WTC11 (cell line): ENCODE results near the gene LRRC49. TPM values are rescaled to one million over a fixed set of nuclear protein-coding genes. Genes with fewer than 3 reads are reported as not detected.

ENCODE experiments used
- ATAC-seq: fragments of 200-7000 bp; cut with Tn5 transposase; 2 replicates; pipeline ENCODE4 v1.10.0; 2021; ENCODE audit warnings: mild to moderate bottlenecking, moderate library complexity
- CTCF ChIA-PET: fragments of 300-600 bp; sonication (Branson Sonifier 250); formaldehyde crosslinking; loops from one replicate; lab custom pipeline; 2021; ENCODE audit warnings: antibody characterized with exemption; lab: Charles Lee
- POLR2A ChIA-PET: fragments of 350-600 bp; sonication (Branson Sonifier 250); formaldehyde crosslinking; loops from one replicate; lab custom pipeline; 2021; ENCODE audit warnings: antibody characterized with exemption; lab: Charles Lee
- DNase-seq: peaks from one replicate; pipeline ENCODE4 v3.0.0; 2021; ENCODE audit warnings: low spot score
- H3K27ac Mint-ChIP-seq: 2 replicates; pipeline ENCODE4 v1.8.0; 2021; ENCODE audit warnings: mixed read lengths
- H3K27me3 Mint-ChIP-seq: 2 replicates; pipeline ENCODE4 v1.8.0; 2021; ENCODE audit warnings: low read depth, mild to moderate bottlenecking, moderate library complexity, mixed read lengths
- H3K36me3 Mint-ChIP-seq: 2 replicates; pipeline ENCODE4 v1.8.0; 2021; ENCODE audit warnings: mixed read lengths
- H3K4me1 Mint-ChIP-seq: 2 replicates; pipeline ENCODE4 v1.8.0; 2022; ENCODE audit warnings: mixed read lengths
- H3K4me3 Mint-ChIP-seq: 2 replicates; pipeline ENCODE4 v1.8.0; 2021; ENCODE audit warnings: mild to moderate bottlenecking, moderate library complexity, mixed read lengths
- H3K9me3 Mint-ChIP-seq: 2 replicates; pipeline ENCODE4 v1.8.0; 2021; ENCODE audit warnings: mixed read lengths
- CREB1 ChIP-seq: sonication (generic); formaldehyde crosslinking; IDR thresholded peaks from 2 replicates; pipeline ENCODE4 v1.8.0; 2023; ENCODE audit warnings: mild to moderate bottlenecking, missing genetic modification reagents
- GRHL2 ChIP-seq: fragments of 250-450 bp; sonication (Bioruptor Pico); IDR thresholded peaks from 2 replicates; pipeline ENCODE4 v1.8.0; 2022; ENCODE audit warnings: mild to moderate bottlenecking, moderate library complexity; ENCODE audit not compliant: insufficient replicate concordance, severe bottlenecking
- JUN ChIP-seq: sonication (generic); formaldehyde crosslinking; IDR thresholded peaks from 2 replicates; pipeline ENCODE4 v1.8.0; 2023; ENCODE audit warnings: mild to moderate bottlenecking, missing genetic modification reagents
- NFYB ChIP-seq: sonication (generic); formaldehyde crosslinking; conservative IDR thresholded peaks from 2 replicates; pipeline ENCODE4 v1.8.0; 2022; ENCODE audit warnings: low read depth, missing genetic modification reagents
- NR2C2 ChIP-seq: sonication (generic); formaldehyde crosslinking; IDR thresholded peaks from 2 replicates; pipeline ENCODE4 v1.8.0; 2022; ENCODE audit warnings: mild to moderate bottlenecking, missing genetic modification reagents
- SP1 ChIP-seq: sonication (generic); formaldehyde crosslinking; conservative IDR thresholded peaks from 2 replicates; pipeline ENCODE4 v1.8.1; 2022; ENCODE audit warnings: missing genetic modification reagents
- TEAD1 ChIP-seq: sonication (generic); formaldehyde crosslinking; IDR thresholded peaks from 2 replicates; pipeline ENCODE4 v1.8.0; 2022; ENCODE audit warnings: mild to moderate bottlenecking, missing genetic modification reagents
- TEAD4 ChIP-seq: sonication (generic); formaldehyde crosslinking; IDR thresholded peaks from 2 replicates; pipeline ENCODE4 v1.8.0; 2022; ENCODE audit warnings: mild to moderate bottlenecking, missing genetic modification reagents
- ZBTB21 ChIP-seq: sonication (generic); formaldehyde crosslinking; IDR thresholded peaks from 2 replicates; pipeline ENCODE4 v1.8.1; 2023; ENCODE audit warnings: mild to moderate bottlenecking, missing genetic modification reagents, borderline replicate concordance
- ZNF416 ChIP-seq: fragments of 250-450 bp; sonication (Bioruptor Pico); IDR thresholded peaks from 2 replicates; pipeline ENCODE4 v1.9.0; 2021; ENCODE audit warnings: mild to moderate bottlenecking, inconsistent platforms
- ZNF671 ChIP-seq: fragments of 250-450 bp; sonication (Bioruptor Pico); IDR thresholded peaks from 2 replicates; pipeline ENCODE4 v1.8.0; 2021; ENCODE audit warnings: mild to moderate bottlenecking
- total RNA-seq: library from RNA; stranded (reverse); gene quantifications from 3 replicates; pipeline ENCODE4 v1.2.3, GENCODE V29; 2021
- TF ChIP-seq, protein P1 (sequence below): sonication (generic); formaldehyde crosslinking; IDR thresholded peaks from 2 replicates; pipeline ENCODE4 v1.8.0; 2023; ENCODE audit warnings: missing genetic modification reagents, mild to moderate bottlenecking, borderline replicate concordance
- TF ChIP-seq, protein P2 (sequence below): fragments of 250-450 bp; sonication (Bioruptor Pico); IDR thresholded peaks from 2 replicates; pipeline ENCODE4 v2.1.2; 2022; ENCODE audit warnings: mild to moderate bottlenecking, moderate library complexity
- TF ChIP-seq, protein P3 (sequence below): sonication (generic); formaldehyde crosslinking; IDR thresholded peaks from 2 replicates; pipeline ENCODE4 v1.8.0; 2022; ENCODE audit warnings: mild to moderate bottlenecking, missing genetic modification reagents
- TF ChIP-seq, protein P4 (sequence below): sonication (generic); formaldehyde crosslinking; IDR thresholded peaks from 2 replicates; pipeline ENCODE4 v1.8.1; 2023; ENCODE audit warnings: mild to moderate bottlenecking, missing genetic modification reagents
- TF ChIP-seq, protein P5 (sequence below): sonication (generic); formaldehyde crosslinking; conservative IDR thresholded peaks from 2 replicates; pipeline ENCODE4 v1.8.1; 2022; ENCODE audit warnings: mild to moderate bottlenecking, missing genetic modification reagents
- TF ChIP-seq, protein P6 (sequence below): sonication (generic); formaldehyde crosslinking; conservative IDR thresholded peaks from 2 replicates; pipeline ENCODE4 v1.8.1; 2023; ENCODE audit warnings: mild to moderate bottlenecking, low read depth, missing genetic modification reagents, moderate library complexity
- TF ChIP-seq, protein P7 (sequence below): fragments of 250-450 bp; sonication (Bioruptor Pico); IDR thresholded peaks from 2 replicates; pipeline ENCODE4 v1.9.0; 2021; ENCODE audit warnings: mild to moderate bottlenecking
- TF ChIP-seq, protein P8 (sequence below): fragments of 250-450 bp; sonication (Bioruptor Pico); conservative IDR thresholded peaks from 2 replicates; pipeline ENCODE4 v1.9.0; 2021; ENCODE audit warnings: mild to moderate bottlenecking

Gene LRRC49
- total RNA-seq, 1 experiment from 2014 or later, result 6.9 TPM

DNA sequence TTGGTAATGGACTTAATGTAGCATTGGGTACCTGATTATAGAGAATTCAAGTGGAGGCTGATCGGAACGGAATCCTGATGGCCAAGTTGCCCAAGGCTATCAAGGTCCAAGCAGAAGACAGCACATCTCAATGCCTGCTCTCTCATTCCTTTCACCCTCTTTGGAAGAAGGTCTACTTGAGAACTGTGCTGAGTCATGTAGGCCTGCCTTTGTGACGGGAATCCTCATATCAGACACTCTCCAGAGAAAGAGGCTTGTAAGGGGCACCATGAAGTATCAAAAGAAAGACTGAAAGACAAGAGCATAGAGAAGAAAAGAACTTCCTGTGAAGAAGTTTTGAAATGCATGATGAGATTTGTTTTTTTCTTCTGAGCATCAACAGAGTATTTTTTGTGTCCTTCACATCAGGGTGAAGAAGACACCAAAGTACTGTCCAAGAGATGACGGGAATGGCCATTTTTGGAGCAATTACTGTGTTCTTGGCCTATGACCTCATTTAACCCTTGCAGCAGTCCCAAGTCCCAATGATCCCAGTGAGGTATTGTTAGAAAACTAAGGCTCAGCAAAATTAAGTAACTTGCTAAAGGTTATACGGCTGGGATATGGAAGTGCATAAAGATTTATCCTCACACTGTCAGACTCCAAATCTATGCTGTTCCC, 25.5 kb upstream of the LRRC49 start (continued):
- TF ChIP-seq, protein P1, sequence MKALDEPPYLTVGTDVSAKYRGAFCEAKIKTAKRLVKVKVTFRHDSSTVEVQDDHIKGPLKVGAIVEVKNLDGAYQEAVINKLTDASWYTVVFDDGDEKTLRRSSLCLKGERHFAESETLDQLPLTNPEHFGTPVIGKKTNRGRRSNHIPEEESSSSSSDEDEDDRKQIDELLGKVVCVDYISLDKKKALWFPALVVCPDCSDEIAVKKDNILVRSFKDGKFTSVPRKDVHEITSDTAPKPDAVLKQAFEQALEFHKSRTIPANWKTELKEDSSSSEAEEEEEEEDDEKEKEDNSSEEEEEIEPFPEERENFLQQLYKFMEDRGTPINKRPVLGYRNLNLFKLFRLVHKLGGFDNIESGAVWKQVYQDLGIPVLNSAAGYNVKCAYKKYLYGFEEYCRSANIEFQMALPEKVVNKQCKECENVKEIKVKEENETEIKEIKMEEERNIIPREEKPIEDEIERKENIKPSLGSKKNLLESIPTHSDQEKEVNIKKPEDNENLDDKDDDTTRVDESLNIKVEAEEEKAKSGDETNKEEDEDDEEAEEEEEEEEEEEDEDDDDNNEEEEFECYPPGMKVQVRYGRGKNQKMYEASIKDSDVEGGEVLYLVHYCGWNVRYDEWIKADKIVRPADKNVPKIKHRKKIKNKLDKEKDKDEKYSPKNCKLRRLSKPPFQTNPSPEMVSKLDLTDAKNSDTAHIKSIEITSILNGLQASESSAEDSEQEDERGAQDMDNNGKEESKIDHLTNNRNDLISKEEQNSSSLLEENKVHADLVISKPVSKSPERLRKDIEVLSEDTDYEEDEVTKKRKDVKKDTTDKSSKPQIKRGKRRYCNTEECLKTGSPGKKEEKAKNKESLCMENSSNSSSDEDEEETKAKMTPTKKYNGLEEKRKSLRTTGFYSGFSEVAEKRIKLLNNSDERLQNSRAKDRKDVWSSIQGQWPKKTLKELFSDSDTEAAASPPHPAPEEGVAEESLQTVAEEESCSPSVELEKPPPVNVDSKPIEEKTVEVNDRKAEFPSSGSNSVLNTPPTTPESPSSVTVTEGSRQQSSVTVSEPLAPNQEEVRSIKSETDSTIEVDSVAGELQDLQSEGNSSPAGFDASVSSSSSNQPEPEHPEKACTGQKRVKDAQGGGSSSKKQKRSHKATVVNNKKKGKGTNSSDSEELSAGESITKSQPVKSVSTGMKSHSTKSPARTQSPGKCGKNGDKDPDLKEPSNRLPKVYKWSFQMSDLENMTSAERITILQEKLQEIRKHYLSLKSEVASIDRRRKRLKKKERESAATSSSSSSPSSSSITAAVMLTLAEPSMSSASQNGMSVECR, result no peak
- TF ChIP-seq JUN (CRISPR knock-in tag), result no peak
- no peak for TF ChIP-seq TEAD1
- TF ChIP-seq NR2C2 (CRISPR knock-in tag), result no peak
- TF ChIP-seq, protein P2, sequence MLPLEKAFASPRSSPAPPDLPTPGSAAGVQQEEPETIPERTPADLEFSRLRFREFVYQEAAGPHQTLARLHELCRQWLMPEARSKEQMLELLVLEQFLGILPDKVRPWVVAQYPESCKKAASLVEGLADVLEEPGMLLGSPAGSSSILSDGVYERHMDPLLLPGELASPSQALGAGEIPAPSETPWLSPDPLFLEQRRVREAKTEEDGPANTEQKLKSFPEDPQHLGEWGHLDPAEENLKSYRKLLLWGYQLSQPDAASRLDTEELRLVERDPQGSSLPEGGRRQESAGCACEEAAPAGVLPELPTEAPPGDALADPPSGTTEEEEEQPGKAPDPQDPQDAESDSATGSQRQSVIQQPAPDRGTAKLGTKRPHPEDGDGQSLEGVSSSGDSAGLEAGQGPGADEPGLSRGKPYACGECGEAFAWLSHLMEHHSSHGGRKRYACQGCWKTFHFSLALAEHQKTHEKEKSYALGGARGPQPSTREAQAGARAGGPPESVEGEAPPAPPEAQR (CRISPR knock-in tag), result no peak
- TF ChIP-seq, protein P3, sequence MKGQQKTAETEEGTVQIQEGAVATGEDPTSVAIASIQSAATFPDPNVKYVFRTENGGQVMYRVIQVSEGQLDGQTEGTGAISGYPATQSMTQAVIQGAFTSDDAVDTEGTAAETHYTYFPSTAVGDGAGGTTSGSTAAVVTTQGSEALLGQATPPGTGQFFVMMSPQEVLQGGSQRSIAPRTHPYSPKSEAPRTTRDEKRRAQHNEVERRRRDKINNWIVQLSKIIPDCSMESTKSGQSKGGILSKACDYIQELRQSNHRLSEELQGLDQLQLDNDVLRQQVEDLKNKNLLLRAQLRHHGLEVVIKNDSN (CRISPR knock-in tag), result no peak

DNA sequence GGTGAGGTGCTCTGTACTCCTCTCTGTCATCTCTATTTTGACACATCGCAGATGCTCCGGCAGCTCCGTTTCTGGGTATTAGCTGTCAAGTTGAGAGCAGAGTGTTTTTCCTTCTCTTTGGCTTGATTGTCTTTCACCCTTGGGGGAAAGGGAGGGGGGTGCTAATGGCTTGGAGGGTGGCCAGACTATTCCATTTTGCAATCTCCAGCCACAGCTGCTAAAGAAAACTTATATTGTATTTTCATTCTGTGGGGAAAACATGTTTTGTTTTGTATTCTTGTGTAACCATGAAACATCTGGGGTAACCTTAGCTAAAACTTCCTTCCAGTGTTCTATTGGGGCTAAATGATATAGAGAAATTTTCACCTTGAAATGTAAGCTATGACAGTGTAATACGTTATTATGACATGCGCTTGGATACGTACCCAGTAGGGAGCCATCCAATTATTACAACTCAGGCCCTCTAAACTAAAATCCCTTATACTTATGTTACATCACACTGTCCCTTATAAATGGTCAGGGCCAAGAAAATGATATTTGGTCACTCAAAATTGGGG, 24.6 kb upstream of the LRRC49 start:
- ATAC-seq, result no peak
- H3K9me3 Mint-ChIP-seq, result peaks cover 8% of the 10 kb centered on the region; the same call in 1 of the 2 replicates
- POLR2A ChIA-PET, result interaction anchor here (0.6 kb wide), 1 partner anchor 38 kb away, joined by 4 read pairs; no protein-coding TSS in a partner anchor
- CTCF ChIA-PET, result interaction anchor here (1.0 kb wide), 1 partner anchor 43 kb away, joined by 3 read pairs; no protein-coding TSS in a partner anchor
- H3K27me3 Mint-ChIP-seq, result no peaks in the 10 kb centered on the region
- H3K4me1 Mint-ChIP-seq, result no peaks in the 10 kb centered on the region
- H3K4me3 Mint-ChIP-seq, result no peak overlapping the region
- no peak overlapping the region for H3K27ac Mint-ChIP-seq
- peaks cover 3% of the 10 kb centered on the region for H3K36me3 Mint-ChIP-seq
- DNase-seq, result no peak
- TF ChIP-seq SP1 (CRISPR knock-in tag), result no peak
- TF ChIP-seq, protein P4, sequence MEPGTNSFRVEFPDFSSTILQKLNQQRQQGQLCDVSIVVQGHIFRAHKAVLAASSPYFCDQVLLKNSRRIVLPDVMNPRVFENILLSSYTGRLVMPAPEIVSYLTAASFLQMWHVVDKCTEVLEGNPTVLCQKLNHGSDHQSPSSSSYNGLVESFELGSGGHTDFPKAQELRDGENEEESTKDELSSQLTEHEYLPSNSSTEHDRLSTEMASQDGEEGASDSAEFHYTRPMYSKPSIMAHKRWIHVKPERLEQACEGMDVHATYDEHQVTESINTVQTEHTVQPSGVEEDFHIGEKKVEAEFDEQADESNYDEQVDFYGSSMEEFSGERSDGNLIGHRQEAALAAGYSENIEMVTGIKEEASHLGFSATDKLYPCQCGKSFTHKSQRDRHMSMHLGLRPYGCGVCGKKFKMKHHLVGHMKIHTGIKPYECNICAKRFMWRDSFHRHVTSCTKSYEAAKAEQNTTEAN (CRISPR knock-in tag), result no peak
- no peak for TF ChIP-seq NR2C2 (CRISPR knock-in tag)
- TF ChIP-seq NFYB, result no peak
- TF ChIP-seq, protein P5, sequence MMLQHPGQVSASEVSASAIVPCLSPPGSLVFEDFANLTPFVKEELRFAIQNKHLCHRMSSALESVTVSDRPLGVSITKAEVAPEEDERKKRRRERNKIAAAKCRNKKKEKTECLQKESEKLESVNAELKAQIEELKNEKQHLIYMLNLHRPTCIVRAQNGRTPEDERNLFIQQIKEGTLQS (CRISPR knock-in tag), result no peak
- no peak for TF ChIP-seq CREB1 (CRISPR knock-in tag)
- TF ChIP-seq ZBTB21 (CRISPR knock-in tag), result no peak
- TF ChIP-seq ZNF416 (CRISPR knock-in tag), result no peak
- no peak for TF ChIP-seq TEAD4 (CRISPR knock-in tag)
- TF ChIP-seq GRHL2 (CRISPR knock-in tag), result no peak
- TF ChIP-seq, protein P6, sequence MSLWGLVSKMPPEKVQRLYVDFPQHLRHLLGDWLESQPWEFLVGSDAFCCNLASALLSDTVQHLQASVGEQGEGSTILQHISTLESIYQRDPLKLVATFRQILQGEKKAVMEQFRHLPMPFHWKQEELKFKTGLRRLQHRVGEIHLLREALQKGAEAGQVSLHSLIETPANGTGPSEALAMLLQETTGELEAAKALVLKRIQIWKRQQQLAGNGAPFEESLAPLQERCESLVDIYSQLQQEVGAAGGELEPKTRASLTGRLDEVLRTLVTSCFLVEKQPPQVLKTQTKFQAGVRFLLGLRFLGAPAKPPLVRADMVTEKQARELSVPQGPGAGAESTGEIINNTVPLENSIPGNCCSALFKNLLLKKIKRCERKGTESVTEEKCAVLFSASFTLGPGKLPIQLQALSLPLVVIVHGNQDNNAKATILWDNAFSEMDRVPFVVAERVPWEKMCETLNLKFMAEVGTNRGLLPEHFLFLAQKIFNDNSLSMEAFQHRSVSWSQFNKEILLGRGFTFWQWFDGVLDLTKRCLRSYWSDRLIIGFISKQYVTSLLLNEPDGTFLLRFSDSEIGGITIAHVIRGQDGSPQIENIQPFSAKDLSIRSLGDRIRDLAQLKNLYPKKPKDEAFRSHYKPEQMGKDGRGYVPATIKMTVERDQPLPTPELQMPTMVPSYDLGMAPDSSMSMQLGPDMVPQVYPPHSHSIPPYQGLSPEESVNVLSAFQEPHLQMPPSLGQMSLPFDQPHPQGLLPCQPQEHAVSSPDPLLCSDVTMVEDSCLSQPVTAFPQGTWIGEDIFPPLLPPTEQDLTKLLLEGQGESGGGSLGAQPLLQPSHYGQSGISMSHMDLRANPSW (CRISPR knock-in tag), result no peak
- TF ChIP-seq, protein P7, sequence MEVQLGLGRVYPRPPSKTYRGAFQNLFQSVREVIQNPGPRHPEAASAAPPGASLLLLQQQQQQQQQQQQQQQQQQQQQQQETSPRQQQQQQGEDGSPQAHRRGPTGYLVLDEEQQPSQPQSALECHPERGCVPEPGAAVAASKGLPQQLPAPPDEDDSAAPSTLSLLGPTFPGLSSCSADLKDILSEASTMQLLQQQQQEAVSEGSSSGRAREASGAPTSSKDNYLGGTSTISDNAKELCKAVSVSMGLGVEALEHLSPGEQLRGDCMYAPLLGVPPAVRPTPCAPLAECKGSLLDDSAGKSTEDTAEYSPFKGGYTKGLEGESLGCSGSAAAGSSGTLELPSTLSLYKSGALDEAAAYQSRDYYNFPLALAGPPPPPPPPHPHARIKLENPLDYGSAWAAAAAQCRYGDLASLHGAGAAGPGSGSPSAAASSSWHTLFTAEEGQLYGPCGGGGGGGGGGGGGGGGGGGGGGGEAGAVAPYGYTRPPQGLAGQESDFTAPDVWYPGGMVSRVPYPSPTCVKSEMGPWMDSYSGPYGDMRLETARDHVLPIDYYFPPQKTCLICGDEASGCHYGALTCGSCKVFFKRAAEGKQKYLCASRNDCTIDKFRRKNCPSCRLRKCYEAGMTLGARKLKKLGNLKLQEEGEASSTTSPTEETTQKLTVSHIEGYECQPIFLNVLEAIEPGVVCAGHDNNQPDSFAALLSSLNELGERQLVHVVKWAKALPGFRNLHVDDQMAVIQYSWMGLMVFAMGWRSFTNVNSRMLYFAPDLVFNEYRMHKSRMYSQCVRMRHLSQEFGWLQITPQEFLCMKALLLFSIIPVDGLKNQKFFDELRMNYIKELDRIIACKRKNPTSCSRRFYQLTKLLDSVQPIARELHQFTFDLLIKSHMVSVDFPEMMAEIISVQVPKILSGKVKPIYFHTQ (CRISPR knock-in tag), result no peak
- TF ChIP-seq ZNF671 (CRISPR knock-in tag), result no peak
- TF ChIP-seq, protein P8, sequence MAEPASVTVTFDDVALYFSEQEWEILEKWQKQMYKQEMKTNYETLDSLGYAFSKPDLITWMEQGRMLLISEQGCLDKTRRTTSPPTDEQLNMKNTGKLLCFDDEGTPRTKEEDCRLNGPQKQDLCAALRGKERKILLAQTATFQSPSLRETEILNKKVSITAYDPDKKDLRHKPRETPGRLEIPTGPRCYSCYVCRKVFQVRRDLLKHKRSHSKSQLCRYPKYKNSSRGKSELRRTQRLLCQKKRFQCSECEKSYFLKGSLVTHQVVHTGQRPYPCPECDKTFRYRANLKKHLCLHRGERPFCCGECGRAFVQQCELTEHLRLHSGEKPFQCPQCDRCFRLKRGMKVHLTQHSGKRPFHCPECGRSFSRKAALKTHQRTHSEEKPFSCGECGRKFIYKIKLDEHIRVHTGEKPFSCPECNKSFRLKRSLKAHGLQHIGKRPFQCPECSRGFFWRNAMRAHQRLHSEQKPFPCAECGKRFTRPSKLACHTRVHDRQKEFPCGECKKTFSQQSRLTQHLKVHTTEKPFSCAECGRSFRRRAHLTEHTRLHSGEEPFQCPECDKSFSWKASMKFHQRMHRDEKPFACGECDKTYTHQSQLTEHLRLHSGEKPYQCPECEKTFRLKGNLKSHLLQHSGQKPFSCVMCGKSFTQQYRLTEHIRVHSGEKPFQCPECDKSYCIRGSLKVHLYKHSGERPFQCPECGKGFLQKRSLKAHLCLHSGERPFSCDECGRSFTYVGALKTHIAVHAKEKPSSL (CRISPR knock-in tag), result no peak
